ENCODE results near the gene WNT8B.

Gene WNT8B

DNA sequence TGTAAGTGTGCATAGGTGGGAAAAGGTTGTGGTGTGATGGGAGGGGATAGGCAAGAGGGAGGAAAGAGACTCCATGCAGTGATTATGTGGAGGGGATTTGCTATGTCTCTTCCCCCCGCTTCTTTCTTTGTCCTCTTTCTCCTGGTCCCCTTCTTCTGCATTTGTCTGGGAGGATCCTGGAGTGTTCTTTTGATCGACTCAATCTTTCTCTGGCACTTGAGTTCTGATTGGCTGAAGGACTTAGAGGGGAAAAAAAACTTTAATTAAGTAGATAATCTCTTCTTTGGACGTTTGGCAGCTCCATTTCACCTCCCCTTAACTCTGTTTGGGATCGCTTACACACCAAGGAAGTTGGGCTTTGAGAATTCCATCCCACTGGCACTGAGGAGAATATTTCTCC is at the start of gene WNT8B:
TSS of gene WNT8B (plus strand) at position 301 of the 400 bp plus-strand sequence. CDS start 160 bp downstream, outside the sequence.
- no peak for FAIRE-seq

DNA sequence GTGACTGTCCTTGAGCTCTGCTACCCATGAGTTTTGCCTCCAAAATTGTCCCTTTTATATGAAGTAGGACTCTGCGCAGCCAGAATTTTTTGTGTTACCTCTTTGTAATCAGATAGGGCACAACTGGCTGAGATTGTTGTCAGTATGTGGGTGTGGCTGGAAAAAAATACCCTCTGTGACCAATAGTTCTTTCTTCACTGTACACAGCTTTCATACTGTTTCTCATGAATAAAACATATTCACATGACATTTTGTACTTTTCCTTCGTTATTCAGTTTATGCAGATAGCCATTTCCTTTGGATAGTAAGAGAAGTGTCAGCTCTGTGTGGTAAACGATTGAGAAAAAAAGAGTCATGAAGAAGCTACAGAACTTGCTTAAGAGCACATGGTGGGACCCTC is 49.6 kb upstream of the WNT8B start:
- FAIRE-seq: no peak

DNA sequence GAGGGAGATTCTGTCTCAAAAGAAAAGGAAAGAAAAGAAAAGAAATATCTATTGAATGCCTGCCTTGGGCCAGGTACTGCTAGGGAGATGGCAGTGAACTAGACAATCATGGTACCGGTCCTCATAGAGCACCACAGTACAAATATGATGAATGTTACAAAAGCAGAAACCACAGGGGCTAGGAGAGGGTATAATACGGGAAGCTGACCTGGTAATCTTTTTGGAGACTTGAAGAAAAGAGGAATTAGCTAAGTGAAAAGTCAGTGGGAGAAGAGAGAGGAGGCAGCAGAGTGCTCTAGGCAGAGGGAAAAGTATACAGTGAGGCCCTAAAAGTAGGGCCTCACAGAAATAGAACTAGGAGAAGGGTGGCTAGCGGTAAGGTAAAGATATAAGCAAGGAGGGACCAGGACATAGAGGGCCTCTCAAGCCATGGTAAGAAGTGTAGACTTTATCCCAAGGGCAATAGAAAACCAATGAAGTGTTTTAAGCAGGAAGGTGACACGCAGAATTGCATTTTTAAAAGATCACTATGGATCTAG is 42.8 kb upstream of the WNT8B start:
- FAIRE-seq: no peak

DNA sequence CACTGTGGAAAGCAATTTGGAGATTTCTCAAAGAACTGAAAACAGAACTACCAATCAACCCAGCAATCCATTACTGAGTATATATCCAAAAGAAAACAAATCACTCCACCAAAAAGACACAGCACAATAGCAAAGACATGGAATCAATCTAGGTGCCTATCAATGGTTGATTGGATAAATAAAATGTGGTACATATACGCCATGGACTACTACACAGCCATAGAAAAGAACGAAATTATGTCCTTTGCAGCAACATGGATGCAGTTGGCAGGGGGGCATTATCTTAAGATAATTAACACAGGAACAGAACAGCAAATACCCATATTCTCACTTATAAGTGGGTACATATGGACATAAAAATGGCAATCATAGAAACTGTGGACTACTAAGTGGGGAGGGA is 35.4 kb upstream of the WNT8B start:
- no peak for FAIRE-seq

- peak; percentile 99 for FAIRE-seq
These were observed 29.3 kb upstream of the WNT8B start for GRCh38 chr10:100433253-100434240.

DNA sequence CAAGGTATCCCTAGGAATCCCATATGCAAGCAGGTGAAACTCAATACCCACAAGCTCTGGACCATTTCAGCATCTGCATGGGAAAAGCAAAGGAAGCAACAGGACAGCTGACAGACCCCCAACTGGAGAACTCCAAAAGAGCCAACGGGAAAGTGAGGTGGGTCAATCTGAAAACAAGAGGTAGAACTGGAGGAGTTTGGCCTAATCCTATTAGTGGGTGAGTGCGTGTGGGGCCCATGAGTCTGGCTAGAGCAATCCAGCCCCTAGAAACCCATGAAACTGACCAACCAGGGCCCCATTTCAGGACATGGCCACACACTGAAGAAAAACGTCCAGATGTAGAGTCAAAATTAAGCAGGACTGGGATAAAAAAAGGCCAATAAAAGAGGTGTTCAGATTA is 26.6 kb upstream of the WNT8B start:
- no peak for FAIRE-seq

- no peak for FAIRE-seq
These were observed 24.0 kb upstream of the WNT8B start for GRCh38 chr10:100438674-100439315.

DNA sequence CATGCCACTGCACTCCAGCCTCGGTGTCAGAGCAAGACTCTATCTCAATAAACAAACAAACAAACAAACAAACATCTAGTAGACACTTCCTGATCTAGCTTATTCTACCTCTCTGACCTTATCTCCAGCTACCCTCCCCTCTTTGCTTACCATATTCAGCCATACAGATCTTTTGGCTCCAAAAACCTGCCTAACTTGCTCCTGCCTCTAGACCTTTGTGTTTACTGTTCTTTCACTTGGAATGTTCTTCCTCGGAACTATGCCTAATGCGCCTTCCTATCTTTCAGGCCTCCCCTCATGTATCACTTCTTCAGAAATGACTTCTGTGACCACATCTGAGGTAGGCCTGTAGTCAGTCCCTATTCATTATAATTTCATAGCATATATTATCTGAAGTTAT is 20.3 kb upstream of the WNT8B start:
- FAIRE-seq: no peak

DNA sequence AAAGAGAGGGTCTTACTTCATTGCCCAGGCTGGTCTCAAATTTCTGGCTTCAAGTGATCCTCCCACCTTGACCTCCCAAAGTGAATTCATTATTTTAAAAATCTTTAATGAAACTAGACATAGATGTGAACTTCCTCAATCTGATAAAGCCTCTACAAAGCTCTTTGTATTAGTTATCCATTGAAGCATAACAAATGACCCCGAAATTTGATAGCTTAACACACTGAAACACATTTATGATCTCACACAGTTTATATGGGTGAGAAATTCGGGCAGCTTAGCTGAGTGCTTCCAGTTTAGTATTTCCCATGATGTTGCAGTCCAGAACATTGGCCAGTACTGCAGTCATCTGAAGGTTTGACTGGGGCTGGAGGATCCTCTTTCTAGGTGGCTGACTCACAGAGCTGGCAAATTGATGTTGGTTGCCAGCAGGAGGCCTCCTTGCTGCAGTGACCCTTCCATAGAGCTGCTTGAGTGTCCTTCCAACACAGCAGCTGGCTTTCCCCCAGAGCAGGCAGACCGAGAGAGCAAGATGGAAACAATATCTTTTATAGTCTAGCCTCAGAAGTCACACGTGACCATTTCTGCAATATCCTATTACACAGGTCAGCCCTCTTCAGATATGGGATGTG is 16.6 kb upstream of the WNT8B start:
- FAIRE-seq: no peak

DNA sequence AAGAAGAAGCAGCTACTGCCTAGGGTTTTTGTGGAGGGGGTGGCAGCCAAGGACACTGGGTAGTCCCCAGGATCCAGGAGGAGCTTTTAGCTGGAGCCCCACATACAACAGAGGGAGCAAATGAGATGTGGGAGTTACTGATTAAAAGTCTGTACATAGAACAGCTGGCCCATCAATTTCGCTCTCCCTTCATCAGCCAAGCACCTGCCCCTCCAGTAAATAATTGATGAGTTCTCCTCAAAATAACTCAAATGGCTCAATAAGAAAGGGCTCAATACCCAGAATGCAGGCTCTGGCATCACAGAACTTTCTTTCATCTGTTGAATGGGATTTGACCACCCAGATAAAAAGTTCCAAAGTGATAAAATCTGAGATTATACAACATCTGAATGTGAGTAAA is 15.1 kb upstream of the WNT8B start:
- FAIRE-seq: no peak

- no peak for FAIRE-seq
These were observed 13.9 kb upstream of the WNT8B start for GRCh38 chr10:100448951-100449350.

DNA sequence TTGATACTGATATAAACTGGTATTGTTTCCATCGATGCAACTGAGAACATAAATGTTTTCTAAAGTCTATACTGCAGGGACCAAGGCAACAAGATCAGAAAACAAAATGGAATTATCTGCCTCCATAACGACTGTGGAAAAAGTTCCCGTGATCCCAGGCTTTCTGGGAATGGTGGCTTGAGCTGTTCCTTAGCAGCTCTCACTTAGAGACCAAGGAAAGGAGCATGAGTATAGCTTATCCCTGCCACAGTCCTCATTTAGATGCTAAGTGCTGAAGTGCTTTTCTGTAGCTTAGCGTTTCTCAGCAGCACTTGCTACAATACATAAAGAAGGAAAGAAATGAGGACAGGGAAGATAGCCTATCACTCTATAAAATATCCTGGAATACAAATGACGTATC is 5.5 kb downstream of the WNT8B start:
- no peak for FAIRE-seq

DNA sequence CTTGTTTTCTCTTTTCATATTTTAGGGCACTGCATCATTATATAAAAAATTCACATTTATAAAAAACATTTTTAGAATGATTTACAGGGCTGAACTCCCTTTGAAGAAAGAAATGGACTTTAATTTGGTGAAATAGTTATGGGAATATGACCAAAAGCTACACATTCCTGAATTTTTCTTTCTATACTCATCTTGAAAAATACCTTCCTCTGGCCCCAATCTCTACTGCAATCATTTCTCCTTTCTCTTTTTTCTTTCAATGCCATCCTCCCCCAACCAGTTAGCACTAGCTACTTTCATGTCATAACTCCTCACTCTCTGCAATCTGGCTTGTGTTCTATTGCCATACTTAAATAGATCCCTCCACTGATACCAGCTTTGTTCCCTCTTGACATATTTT is 6.2 kb downstream of the WNT8B start:
- FAIRE-seq: no peak

DNA sequence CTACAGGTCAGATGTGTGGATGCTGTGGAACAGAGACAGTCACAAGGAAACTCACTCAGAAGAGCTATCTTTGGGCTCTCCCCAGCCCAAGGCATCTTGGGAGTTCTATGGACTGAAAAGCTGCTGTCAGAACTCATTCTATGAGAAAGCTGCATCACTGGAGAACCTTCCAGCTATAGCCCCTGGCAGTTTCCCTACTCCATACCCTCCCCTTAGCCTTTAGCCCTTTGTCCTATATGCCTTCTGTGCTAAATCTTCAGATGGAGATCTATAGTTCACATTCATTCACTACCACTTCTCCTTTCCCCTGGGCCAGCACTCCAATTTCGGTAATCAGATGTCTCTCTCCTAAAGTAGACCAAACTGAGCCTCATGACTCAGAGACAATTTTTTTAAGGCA is 6.9 kb downstream of the WNT8B start:
- FAIRE-seq: no peak

- FAIRE-seq: no peak
These were observed 7.6 kb downstream of the WNT8B start for GRCh38 chr10:100470367-100470766.

- FAIRE-seq: no peak
These were observed 15.2 kb downstream of the WNT8B start for GRCh38 chr10:100477970-100478369.

DNA sequence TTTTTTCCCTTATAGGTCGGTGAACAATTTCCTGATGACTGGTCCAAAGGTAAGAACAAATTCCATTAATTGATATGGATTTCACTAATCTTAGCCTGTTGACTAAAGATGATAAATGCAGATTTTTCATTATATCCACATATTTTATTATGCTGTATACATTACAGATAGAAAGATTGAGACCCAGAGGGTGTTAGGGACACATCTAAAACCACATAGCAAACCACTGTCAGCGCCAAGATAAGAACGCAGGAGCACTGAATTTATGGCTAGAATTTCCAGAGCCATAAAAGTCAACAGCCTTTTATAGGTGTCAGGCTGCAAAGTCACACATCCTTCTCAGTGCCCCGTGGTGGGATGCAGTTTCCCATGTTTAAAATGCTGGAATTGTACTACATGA is 16.2 kb downstream of the WNT8B start:
- no peak for FAIRE-seq

DNA sequence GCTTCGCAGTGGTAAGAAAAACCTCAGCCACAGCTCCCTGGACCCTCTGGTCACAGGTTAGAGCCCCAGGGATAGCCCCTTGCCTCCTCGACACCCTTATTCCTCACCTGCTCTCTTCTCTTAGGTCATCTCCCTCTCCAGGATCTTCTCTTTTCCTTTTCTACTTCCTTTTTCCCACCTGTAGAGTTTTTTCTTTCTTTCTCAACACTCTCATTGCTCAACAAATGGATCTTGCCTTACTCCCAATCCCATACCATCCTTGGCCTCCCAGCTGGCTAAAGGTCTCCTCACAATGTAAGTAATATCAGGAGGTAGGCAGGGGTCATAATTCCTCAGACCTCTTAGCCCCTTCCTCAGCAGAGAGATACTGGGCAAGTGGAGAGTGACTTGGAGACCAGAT is 17.2 kb downstream of the WNT8B start:
- no peak for FAIRE-seq

DNA sequence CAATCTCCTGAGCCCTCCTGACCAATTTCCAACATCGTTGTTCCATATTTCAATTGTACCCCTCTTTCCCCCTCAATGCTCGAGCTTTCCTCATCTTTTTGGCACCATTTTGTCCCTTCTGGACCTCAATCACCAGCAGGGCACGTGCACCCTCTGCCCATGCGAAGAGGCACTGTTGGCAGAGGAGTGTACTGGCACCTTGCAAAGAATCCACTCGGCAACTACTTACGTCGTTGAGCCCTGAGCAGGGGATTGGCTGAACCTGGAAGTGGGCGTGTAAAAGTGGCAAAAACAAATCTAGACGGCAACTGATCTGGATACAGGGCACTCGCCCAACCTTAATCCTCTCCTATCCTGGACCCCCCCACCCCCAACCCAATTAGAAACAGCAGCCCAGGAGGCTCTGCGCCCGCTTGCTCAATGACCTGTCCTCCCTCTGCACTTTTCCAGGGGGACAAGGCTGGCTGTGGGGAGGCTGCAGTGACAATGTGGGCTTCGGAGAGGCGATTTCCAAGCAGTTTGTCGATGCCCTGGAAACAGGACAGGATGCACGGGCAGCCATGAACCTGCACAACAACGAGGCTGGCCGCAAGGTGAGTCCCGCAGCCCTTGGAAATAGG is 18.8 kb downstream of the WNT8B start:
- FAIRE-seq: peak; percentile 94

GRCh38 chr10:100482181-100482833 is 19.5 kb downstream of the WNT8B start:
- no peak for FAIRE-seq

- FAIRE-seq: no peak
These were observed 20.0 kb downstream of the WNT8B start for GRCh38 chr10:100482834-100483185.

GRCh38 chr10:100483876-100484666 is 21.3 kb downstream of the WNT8B start:
- FAIRE-seq: no peak

All from G401.6 (cell line).